Ovary (tissue), 3 donors: ENCODE data around the gene PAX6.

Source experiments
- CTCF ChIP-seq, 3 donors: fragments of 450-650 bp in 2 of 3; fragments of 200-600 bp in 1 of 3; IDR thresholded peaks; one replicate each; pipeline versions ENCODE4 v1.5.1 to v1.8.0; 2016 to 2022; ENCODE audit warnings: antibody characterized with exemption in 3 of 3, mild to moderate bottlenecking in 1 of 3
- EP300 ChIP-seq: sonication (generic); formaldehyde crosslinking; IDR thresholded peaks from one replicate; pipeline ENCODE4 v1.6.1; 2017; ENCODE audit warnings: antibody characterized with exemption
- POLR2A ChIP-seq: fragments of 450-650 bp; IDR thresholded peaks from one replicate; pipeline ENCODE4 v1.6.1; 2017; ENCODE audit warnings: antibody characterized with exemption, mild to moderate bottlenecking, moderate library complexity
- donor health status: DM: no; HTN: no; CAD: no.

- TF ChIP-seq CTCF (IDR thresholded peaks at IDR 0.05) (no peak), POLR2A (no peak), EP300 (no peak)
Measured at GRCh38 chr11:31805037-31805628, 6.0 kb downstream of the PAX6 start.
